Neural progenitor cell (in vitro differentiated cells): ENCODE data around the gene WDR33. TPM values are rescaled to one million over a fixed set of nuclear protein-coding genes. Genes with fewer than 3 reads are reported as not detected.
"Not testable (repeated sequence)": the region's sequence is repeated elsewhere in the genome, so short reads cannot be mapped to it uniquely, and the experiment has no call there.

Experiments used
- DNase-seq: peaks from one replicate; pipeline ENCODE4 v3.0.0-alpha.2; 2016; ENCODE audit warnings: low spot score
- H2AFZ ChIP-seq: fragments of 200-600 bp; sonication (generic); replicated peaks from 2 replicates; pipeline ENCODE4 v1.6.1; 2016; ENCODE audit warnings: antibody characterized with exemption
- H3F3A ChIP-seq: fragments of 200-600 bp; sonication (generic); 2 replicates; pipeline ENCODE4 v1.6.1; 2016; ENCODE audit warnings: antibody characterized with exemption, low read depth
- H3K27ac ChIP-seq: fragments of 200-600 bp; sonication (generic); 2 replicates; pipeline ENCODE4 v1.5.1; 2016; ENCODE audit warnings: mild to moderate bottlenecking
- H3K27me3 ChIP-seq: fragments of 200-600 bp; sonication (generic); 2 replicates; pipeline ENCODE4 v1.6.1; 2016; ENCODE audit warnings: mild to moderate bottlenecking, moderate library complexity
- H3K36me3 ChIP-seq: fragments of 200-600 bp; sonication (generic); 2 replicates; pipeline ENCODE4 v1.5.1; 2016
- H3K4me1 ChIP-seq: fragments of 200-600 bp; sonication (generic); 2 replicates; pipeline ENCODE4 v1.6.1; 2016; ENCODE audit warnings: mixed run types
- H3K4me2 ChIP-seq: fragments of 200-600 bp; sonication (generic); 2 replicates; pipeline ENCODE4 v1.6.1; 2016
- H3K4me3 ChIP-seq: fragments of 200-600 bp; sonication (generic); 2 replicates; pipeline ENCODE4 v1.5.1; 2016
- H3K79me2 ChIP-seq: fragments of 200-600 bp; sonication (generic); 2 replicates; pipeline ENCODE4 v1.6.1; 2016; ENCODE audit warnings: low read depth
- H3K9ac ChIP-seq: fragments of 200-600 bp; sonication (generic); 2 replicates; pipeline ENCODE4 v1.6.1; 2016
- H3K9me3 ChIP-seq: fragments of 200-600 bp; sonication (generic); 2 replicates; pipeline ENCODE4 v1.5.1; 2016; ENCODE audit warnings: low read depth
- H4K20me1 ChIP-seq: fragments of 200-600 bp; sonication (generic); 2 replicates; pipeline ENCODE4 v1.6.1; 2016; ENCODE audit warnings: low read depth
- H3K27ac Mint-ChIP-seq: 3 replicates; pipeline ENCODE4 v1.8.0; 2021; ENCODE audit warnings: mixed read lengths
- H3K27me3 Mint-ChIP-seq: 2 replicates; pipeline ENCODE4 v1.8.0; 2022; ENCODE audit warnings: low read depth, mild to moderate bottlenecking, inconsistent platforms, moderate library complexity, mixed read lengths; ENCODE audit not compliant: insufficient read depth
- H3K36me3 Mint-ChIP-seq: 3 replicates; pipeline ENCODE4 v1.8.0; 2021; ENCODE audit warnings: mixed read lengths
- H3K4me1 Mint-ChIP-seq: 3 replicates; pipeline ENCODE4 v1.8.0; 2021; ENCODE audit warnings: mixed read lengths
- H3K4me3 Mint-ChIP-seq: 3 replicates; pipeline ENCODE4 v1.8.0; 2021; ENCODE audit warnings: mild to moderate bottlenecking, moderate library complexity, mixed read lengths
- H3K9me3 Mint-ChIP-seq: 3 replicates; pipeline ENCODE4 v1.8.0; 2020; ENCODE audit warnings: mixed read lengths
- EZH2 ChIP-seq: fragments of 200-600 bp; sonication (generic); IDR thresholded peaks from 2 replicates; pipeline ENCODE4 v1.6.1; 2017; ENCODE audit warnings: antibody characterized with exemption, mild to moderate bottlenecking, moderate library complexity
- EZH2phosphoT487 ChIP-seq: fragments of 200-600 bp; sonication (generic); IDR thresholded peaks from 2 replicates; pipeline ENCODE4 v1.6.1; 2017; ENCODE audit warnings: antibody characterized with exemption
- total RNA-seq: library from RNA; depleted of rRNA; stranded (reverse); fragments of >200 nt; gene quantifications from 2 replicates; pipeline ENCODE4 v1.2.3, GENCODE V29; 2015; ENCODE audit warnings: low replicate concordance
- TF ChIP-seq, protein P1 (sequence below): fragments of 200-600 bp; sonication (generic); IDR thresholded peaks from 2 replicates; pipeline ENCODE4 v1.5.1; 2017; ENCODE audit warnings: antibody characterized with exemption, mild to moderate bottlenecking

The WDR33 gene
- total RNA-seq, 1 donor from 2014 or later: 83.4 TPM

GRCh38 chr2:127776122-127776780 is 34.7 kb downstream of the WDR33 start:
- Mint-ChIP-seq H3K9me3 (peaks cover 5% of the 10 kb centered on the region), H3K36me3 (peaks cover 16% of the 10 kb centered on the region), H3K4me3 (no peak overlapping the region), H3K27me3 (no peaks in the 10 kb centered on the region), H3K27ac (no peak overlapping the region), H3K4me1 (peaks cover 2% of the 10 kb centered on the region)
- Histone ChIP-seq H3K79me2 (peaks cover 100% of the 10 kb centered on the region), H3K27ac (peak overlapping the region; percentile 26), H3K9me3 (no peaks in the 10 kb centered on the region), H3K9ac (no peak overlapping the region), H3K36me3 (no peaks in the 10 kb centered on the region), H3F3A (peaks cover 10% of the 10 kb centered on the region), H3K4me3 (no peak overlapping the region), H3K4me1 (peaks cover 12% of the 10 kb centered on the region), H4K20me1 (peaks cover 71% of the 10 kb centered on the region), H3K4me2 (peak overlapping the region; percentile 19), H2AFZ (no peak overlapping the region), H3K27me3 (no peaks in the 10 kb centered on the region)
- DNase-seq: no peak
- no peak for TF ChIP-seq EZH2phosphoT487
- no peak for TF ChIP-seq EZH2
- TF ChIP-seq, protein P1, sequence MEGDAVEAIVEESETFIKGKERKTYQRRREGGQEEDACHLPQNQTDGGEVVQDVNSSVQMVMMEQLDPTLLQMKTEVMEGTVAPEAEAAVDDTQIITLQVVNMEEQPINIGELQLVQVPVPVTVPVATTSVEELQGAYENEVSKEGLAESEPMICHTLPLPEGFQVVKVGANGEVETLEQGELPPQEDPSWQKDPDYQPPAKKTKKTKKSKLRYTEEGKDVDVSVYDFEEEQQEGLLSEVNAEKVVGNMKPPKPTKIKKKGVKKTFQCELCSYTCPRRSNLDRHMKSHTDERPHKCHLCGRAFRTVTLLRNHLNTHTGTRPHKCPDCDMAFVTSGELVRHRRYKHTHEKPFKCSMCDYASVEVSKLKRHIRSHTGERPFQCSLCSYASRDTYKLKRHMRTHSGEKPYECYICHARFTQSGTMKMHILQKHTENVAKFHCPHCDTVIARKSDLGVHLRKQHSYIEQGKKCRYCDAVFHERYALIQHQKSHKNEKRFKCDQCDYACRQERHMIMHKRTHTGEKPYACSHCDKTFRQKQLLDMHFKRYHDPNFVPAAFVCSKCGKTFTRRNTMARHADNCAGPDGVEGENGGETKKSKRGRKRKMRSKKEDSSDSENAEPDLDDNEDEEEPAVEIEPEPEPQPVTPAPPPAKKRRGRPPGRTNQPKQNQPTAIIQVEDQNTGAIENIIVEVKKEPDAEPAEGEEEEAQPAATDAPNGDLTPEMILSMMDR: no peak

DNA sequence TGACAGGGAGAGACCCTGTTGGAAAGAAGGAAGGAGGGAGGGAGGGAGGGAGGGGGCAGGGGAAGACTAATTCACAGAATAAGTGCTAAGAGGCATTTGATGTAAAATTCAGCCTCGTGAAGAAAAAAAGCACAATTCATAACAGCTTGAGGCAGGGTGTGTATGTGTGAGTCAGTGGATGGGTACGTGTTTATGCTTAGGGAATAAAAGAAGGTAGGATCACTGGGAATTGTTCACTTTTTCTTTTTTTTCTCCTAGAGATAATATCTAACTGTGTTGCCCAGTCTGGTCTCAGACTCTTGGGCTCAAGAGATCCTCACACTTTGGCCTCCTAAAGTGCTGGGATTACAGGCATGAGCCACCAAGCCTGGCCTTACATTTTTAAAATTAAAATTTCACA is 39.2 kb downstream of the WDR33 start:
- DNase-seq: no peak
- peaks cover 82% of the 10 kb centered on the region for H3K79me2 ChIP-seq

GRCh38 chr2:127770973-127771735 is 39.8 kb downstream of the WDR33 start:
- peaks cover 2% of the 10 kb centered on the region for H3K4me1 ChIP-seq
- no peak overlapping the region for H3K4me2 ChIP-seq
- no peak for TF ChIP-seq EZH2
- peaks cover 76% of the 10 kb centered on the region for H3K79me2 ChIP-seq
- H3K9me3 ChIP-seq: no peaks in the 10 kb centered on the region
- H3K9me3 Mint-ChIP-seq: no peaks in the 10 kb centered on the region
- peaks cover 2% of the 10 kb centered on the region for H3K4me1 Mint-ChIP-seq
- peaks cover under 1% of the 10 kb centered on the region for H3F3A ChIP-seq
- H4K20me1 ChIP-seq: peaks cover 54% of the 10 kb centered on the region
- peaks cover 6% of the 10 kb centered on the region for H3K27me3 Mint-ChIP-seq
- DNase-seq: no peak
- H3K9ac ChIP-seq: no peak overlapping the region
- H3K4me3 Mint-ChIP-seq: no peak overlapping the region
- H3K36me3 Mint-ChIP-seq: peaks cover 14% of the 10 kb centered on the region
- H3K27ac Mint-ChIP-seq: no peak overlapping the region
- H3K36me3 ChIP-seq: peaks cover 11% of the 10 kb centered on the region
- no peaks in the 10 kb centered on the region for H3K27me3 ChIP-seq
- H2AFZ ChIP-seq: no peak overlapping the region
- no peak overlapping the region for H3K27ac ChIP-seq
- no peak overlapping the region for H3K4me3 ChIP-seq

More for the DNA sequence above, 39.2 kb downstream of the WDR33 start:
- H3K4me3 Mint-ChIP-seq: no peak overlapping the region
- peaks cover 11% of the 10 kb centered on the region for H3K36me3 ChIP-seq
- no peak overlapping the region for H3K27ac ChIP-seq
- H4K20me1 ChIP-seq: peaks cover 59% of the 10 kb centered on the region
- H2AFZ ChIP-seq: no peak overlapping the region
- H3K27ac Mint-ChIP-seq: no peak overlapping the region
- H3K4me1 Mint-ChIP-seq: peaks cover 2% of the 10 kb centered on the region
- H3K9me3 Mint-ChIP-seq: no peaks in the 10 kb centered on the region
- H3K27me3 ChIP-seq: no peaks in the 10 kb centered on the region
- H3K4me3 ChIP-seq: no peak overlapping the region
- peaks cover 6% of the 10 kb centered on the region for H3K27me3 Mint-ChIP-seq
- peaks cover 14% of the 10 kb centered on the region for H3K36me3 Mint-ChIP-seq
- no peak overlapping the region for H3K4me2 ChIP-seq
- TF ChIP-seq EZH2phosphoT487: no peak
- no peak for TF ChIP-seq EZH2
- TF ChIP-seq, protein P1: no peak
- peaks cover 8% of the 10 kb centered on the region for H3K4me1 ChIP-seq
- no peak overlapping the region for H3K9ac ChIP-seq
- H3K9me3 ChIP-seq: no peaks in the 10 kb centered on the region
- H3F3A ChIP-seq: peaks cover 6% of the 10 kb centered on the region

- H3K79me2 ChIP-seq: peaks cover 70% of the 10 kb centered on the region
- not testable (repeated sequence) for H3K4me3 Mint-ChIP-seq, H3K4me3 ChIP-seq, H3K27ac Mint-ChIP-seq, H3K4me1 Mint-ChIP-seq, H3K27me3 Mint-ChIP-seq, H2AFZ ChIP-seq, H3K27ac ChIP-seq, H3K9ac ChIP-seq, H3K9me3 Mint-ChIP-seq, H3K27me3 ChIP-seq, DNase-seq, H3F3A ChIP-seq, H3K4me2 ChIP-seq, H3K4me1 ChIP-seq, H3K9me3 ChIP-seq
- H4K20me1 ChIP-seq: peaks cover 48% of the 10 kb centered on the region
- H3K36me3 Mint-ChIP-seq: peaks cover 14% of the 10 kb centered on the region
- peaks cover 11% of the 10 kb centered on the region for H3K36me3 ChIP-seq
Observed at GRCh38 chr2:127770534-127770933, 40.4 kb downstream of the WDR33 start.
